Measurements from ENCODE around the gene ULBP2.

DNA sequence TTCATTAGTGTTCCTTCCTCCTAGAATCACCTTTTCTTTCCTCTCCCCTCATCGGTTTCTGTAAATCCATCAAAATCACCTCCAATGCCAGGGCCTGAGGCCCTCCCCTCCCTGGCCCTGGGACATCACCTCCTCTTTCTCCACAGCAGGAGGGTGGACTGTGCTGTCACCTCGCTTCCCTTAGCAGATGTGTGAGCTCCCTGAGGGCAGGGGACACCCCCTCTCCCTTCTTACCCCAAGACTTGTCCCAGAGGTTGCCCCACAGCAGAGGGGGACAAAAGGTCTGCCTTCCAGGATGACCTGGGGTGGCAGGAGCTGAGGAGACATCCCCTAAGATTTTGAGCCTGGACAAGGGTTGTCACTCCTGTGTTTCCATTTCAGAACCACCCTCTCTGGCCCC, 27.8 kb downstream of the ULBP2 start:
- TF ChIP-seq, protein P1, sequence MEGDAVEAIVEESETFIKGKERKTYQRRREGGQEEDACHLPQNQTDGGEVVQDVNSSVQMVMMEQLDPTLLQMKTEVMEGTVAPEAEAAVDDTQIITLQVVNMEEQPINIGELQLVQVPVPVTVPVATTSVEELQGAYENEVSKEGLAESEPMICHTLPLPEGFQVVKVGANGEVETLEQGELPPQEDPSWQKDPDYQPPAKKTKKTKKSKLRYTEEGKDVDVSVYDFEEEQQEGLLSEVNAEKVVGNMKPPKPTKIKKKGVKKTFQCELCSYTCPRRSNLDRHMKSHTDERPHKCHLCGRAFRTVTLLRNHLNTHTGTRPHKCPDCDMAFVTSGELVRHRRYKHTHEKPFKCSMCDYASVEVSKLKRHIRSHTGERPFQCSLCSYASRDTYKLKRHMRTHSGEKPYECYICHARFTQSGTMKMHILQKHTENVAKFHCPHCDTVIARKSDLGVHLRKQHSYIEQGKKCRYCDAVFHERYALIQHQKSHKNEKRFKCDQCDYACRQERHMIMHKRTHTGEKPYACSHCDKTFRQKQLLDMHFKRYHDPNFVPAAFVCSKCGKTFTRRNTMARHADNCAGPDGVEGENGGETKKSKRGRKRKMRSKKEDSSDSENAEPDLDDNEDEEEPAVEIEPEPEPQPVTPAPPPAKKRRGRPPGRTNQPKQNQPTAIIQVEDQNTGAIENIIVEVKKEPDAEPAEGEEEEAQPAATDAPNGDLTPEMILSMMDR (IDR thresholded peaks at IDR 0.05), result no peak
- TF ChIP-seq POLR2A (IDR thresholded peaks at IDR 0.05) (no peak), POLR2AphosphoS5 (IDR thresholded peaks at IDR 0.05) (no peak)
